HG03280 (cell line): Measurements from ENCODE around the gene DNAJB8.

Experiments
- ATAC-seq: cut with Tn5 transposase; IDR thresholded peaks from one replicate; pipeline ENCODE4 v1.9.1; 2021; ENCODE audit warnings: mild to moderate bottlenecking, moderate library complexity; ENCODE audit not compliant: unreplicated experiment

Gene DNAJB8

DNA sequence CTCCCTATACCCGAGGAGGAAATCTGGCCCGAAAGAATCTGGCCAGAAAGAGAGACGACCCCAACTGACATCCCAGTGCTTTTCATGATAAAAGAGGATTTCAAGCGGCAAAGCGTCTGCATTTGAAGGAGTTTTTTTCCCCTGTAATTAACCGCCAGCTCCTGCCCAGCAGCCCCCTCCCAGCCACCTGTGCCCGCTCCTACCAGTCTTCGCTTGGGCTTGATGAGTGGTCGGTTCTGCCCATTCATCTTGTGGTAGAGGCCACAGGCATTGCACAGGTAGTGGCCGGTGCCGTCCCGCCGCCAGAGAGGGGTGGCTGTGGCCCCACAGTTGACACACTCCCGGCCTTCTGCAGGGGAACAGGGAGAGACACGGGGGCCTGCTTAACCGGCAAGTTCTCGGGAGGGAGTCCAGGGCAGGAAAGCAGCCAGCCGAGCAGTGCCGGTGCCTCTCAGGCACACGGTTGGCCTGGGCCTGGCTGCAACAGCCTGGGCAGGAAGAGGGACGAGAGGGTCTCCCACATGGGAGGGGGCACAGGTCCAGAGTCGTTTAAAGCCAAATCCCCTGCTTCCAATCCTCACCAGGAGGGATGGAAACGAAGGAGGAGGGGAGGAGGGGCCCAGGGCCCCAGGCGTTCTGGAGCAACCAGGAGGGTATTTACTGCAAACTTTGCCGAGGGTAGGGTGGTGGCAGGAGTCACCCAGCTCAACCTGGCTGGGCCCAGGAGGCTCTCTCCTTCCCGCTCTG, 17.1 kb upstream of the DNAJB8 start:
- ATAC-seq: no peak

DNA sequence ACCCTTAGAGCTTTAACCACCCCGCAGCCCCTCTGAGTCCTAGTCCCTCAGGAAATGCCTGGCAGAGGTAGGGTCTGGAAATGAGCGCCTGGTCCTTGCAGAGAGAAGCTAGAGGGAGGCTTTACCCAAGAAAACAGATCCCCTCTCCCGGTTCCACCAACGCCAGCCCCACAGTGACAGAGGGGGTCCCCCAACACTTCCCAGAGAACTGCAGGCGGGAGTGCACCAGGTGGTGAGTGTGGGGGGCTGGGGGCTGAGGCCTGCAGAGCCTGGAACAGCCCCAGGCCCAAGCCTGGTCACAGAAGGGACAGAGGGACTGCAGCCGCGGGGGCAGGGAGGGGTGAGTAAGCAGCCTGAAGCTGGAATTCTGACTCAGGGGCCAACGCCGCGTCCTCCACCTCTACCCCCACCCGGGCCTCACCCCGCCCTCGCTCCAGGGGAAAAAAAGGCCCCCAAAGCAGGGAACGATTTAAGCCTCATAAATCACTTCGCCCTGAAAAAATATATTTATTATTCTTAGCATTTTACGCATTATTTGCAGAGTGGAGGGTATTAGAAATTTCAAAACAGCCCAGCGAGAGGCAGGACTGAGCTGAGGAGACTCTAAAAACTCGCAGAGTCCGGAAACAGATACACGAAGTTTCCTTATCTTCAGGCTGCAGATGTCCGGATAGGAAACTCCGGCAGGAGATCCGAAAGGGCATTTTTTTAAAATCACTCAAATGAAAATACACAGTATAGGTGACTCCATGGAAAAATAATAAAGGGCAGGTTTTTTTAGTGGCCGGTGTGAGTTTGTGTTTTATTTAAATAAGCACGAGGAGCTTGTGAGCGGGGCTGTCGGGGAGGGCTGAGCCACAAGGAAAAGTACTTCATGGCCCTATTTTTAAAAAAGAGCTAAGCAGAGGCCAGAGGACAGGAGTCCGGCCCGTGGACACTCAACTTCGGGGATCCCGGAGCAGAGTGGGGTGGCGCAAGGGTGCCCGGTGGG, 16.3 kb upstream of the DNAJB8 start:
- no peak for ATAC-seq

DNA sequence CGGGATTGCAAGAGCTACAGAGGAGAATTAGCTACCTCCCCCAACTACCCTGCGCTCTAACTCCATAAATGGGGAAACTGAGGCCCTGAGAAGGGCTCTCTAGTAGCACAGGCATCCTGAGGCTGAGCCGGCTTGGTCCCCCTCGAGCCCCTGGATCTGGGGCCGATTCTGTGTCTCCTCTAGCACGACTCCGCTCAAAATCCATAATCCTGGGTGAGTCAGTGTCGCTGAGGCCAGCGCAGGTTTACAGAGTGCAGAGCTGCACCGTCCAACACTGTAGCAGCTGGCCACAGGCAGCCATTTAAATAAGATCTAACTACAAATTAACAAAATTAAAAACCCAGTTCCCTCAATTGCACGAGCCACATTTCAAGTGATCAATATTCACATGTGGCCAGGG, 15.5 kb upstream of the DNAJB8 start:
- ATAC-seq: no peak

DNA sequence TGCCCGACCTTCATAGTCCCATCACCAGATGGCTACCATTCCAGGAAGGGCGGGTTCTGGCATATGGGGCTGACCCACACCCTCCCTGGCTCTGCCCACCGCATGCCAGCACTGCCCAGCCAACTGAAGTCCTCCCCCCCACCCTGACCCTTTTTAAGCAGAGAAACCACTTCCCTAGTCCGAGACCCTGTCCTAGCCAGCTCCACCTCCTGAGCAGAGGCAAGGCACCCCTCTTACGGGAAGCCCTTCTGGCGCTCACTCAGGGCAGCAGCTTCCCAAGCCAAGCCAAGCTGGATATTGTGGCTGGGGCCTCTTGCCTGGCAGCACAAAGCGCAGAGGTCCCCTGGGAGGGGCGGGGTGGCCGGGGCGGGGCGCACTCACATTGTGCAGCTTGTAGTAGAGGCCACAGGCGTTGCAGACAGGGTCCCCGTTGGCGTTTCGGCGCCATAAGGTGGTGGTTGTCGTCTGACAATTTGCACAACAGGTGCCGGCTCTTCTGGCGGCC, 14.8 kb upstream of the DNAJB8 start:
- ATAC-seq: no peak

DNA sequence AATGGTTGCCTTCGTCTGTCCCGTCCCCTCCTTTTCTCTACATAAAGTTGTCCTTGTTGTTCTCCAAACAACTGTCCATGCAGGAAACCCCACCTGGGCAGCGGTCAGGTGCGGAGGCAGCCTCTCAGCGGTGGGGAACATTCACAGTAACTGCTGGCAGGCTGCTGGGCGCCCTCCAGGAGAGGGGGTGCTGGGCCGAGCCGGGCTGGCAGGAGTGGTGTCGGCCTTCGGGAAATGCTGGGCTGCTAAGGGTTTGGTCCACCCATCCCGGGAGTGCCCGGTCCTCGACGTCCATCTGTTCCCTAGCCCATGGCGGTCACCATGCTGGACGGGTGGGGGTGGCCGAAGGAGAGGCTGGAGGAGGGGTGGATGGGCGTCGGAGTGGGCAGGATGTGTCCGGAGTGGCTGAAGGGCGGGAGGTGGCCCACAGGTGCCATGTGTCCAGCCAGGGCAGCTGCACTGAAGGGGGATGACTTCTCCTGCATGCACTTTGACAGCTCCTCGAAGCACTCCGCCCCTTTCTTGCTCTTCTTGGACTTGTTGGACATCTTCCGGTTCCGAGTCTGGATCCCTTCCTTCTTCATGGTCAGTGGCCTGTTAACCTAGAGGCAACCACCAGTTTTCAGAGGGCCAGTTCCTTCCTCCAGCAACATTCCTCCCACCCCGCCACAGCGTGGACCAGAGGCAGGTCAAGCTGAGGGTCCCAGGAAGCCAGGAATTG, 14.2 kb upstream of the DNAJB8 start:
- ATAC-seq: no peak

GRCh38 chr3:128480278-128480677, 13.6 kb upstream of the DNAJB8 start:
- no peak for ATAC-seq

GRCh38 chr3:128479558-128480086, 12.9 kb upstream of the DNAJB8 start:
- ATAC-seq: no peak

GRCh38 chr3:128478576-128479506, 12.2 kb upstream of the DNAJB8 start:
- no peak for ATAC-seq

DNA sequence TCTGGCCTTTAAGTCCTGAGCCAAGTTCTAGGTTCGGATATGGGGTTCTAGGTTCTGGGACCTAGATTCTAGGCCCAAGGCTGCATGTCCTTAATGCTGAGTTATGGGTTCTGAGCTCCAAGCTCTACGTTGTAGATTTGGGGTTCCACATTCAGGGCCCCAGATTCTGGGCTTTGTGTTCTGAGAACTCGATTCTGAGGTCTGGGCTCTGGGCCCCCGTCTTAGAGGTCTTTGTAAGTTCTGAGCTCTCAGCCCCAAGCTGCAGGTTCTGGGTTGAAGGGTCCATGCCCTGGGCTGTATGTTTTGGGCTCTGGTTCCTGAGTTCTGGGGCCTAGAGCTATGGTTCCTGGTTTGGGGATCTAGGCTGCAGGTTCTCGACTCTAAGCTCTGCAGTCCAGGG, 10.0 kb upstream of the DNAJB8 start:
- no peak for ATAC-seq

- ATAC-seq: no peak
Observed at GRCh38 chr3:128475355-128475754, 8.7 kb upstream of the DNAJB8 start.

GRCh38 chr3:128473737-128474136, 7.0 kb upstream of the DNAJB8 start:
- ATAC-seq: no peak

DNA sequence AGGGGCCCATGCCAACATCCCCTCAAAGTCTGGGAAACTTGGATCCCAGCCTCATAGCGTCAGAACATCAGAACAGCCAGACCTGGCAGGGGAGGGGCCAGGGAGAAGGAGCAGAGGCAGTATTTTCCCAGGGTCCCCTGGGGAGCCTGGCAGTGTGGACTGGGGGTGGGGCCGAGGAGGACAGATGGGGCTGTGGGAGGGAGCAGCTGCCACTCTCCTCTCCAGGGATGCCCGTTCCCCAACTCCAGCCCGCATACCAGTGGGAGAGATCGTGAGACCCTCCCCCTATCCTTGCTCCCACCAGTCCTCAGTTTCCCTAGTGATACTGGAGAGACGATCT, 6.5 kb upstream of the DNAJB8 start:
- no peak for ATAC-seq

GRCh38 chr3:128472449-128473179, 5.9 kb upstream of the DNAJB8 start:
- no peak for ATAC-seq

GRCh38 chr3:128471720-128472119, 5.0 kb upstream of the DNAJB8 start:
- no peak for ATAC-seq

GRCh38 chr3:128471110-128471509, 4.4 kb upstream of the DNAJB8 start:
- no peak for ATAC-seq

GRCh38 chr3:128470134-128470899, 3.6 kb upstream of the DNAJB8 start:
- ATAC-seq: no peak

GRCh38 chr3:128469556-128469955, 2.9 kb upstream of the DNAJB8 start:
- no peak for ATAC-seq

DNA sequence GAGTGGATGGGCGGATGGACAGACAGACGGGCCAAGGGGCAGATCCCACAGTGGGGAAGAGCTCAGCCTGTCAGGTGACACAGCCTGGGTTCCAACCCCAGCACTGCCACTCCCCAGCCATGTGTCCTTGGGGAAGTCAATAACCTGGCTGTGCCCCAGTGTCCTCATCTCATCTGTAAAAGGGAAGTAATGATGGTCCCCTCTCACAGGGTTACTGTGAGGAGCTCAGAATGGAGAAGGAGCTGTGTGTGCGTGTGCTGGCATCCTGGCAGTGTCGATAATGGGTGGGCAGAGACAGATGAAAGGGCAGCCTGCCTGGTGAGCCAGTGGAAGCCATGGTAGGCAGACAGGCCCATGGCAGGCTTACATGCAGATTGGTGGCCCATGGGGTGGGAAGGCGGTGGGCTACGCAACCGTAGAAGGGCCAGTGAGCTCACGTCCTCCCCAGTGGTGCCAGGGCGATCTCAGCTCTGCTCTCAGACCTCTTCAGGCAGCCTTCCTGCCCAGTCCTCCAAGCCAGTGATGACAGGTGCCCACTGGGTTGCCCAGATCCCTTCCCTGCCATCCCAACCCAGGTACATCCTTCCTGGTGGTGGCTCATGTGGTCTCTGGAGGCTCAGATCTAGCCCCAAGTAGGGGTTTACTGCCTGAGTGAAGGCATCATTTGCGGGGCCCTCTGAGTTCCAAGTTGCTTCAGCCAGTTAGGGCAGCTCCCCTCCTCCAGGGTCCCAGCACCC, 2.3 kb upstream of the DNAJB8 start:
- ATAC-seq: no peak
